ENCODE data around the gene LAMP1.
"Not testable (repeated sequence)": the region's sequence is repeated elsewhere in the genome, so short reads cannot be mapped to it uniquely, and the experiment has no call there.

Gene LAMP1

GRCh38 chr13:113329656-113330312, 32.7 kb downstream of the LAMP1 start:
- peaks cover 5% of the 10 kb centered on the region for H3K36me3 Mint-ChIP-seq
- no peak overlapping the region for H3K4me3 Mint-ChIP-seq
- H3K27ac Mint-ChIP-seq, result no peak overlapping the region
- ATAC-seq (no peak), DNase-seq (ENCODE audit: low spot score in 2 of 2) (no peak)
- H3K9me3 Mint-ChIP-seq, result no peaks in the 10 kb centered on the region
- H3K4me1 Mint-ChIP-seq, result peaks cover 12% of the 10 kb centered on the region

DNA sequence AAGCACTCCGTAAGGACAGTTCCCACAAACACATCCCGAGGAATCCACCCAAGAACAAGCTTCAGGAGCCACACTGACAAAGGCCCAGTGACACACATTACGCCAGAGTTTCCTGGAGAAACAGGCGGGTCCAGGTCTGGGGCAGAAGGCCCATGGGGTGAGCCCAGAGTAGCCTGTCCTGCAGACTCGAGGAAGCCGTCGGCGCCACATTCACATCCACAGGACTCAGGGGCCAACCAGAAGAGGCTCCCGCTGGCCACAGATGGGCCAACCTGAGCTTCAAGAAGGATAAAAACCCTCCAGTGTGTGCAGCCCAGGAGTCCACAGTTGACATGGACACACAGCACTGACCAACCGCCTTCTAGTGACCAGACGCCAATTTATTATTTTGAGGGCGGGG, 35.6 kb downstream of the LAMP1 start:
- no peak for ATAC-seq

GRCh38 chr13:113333076-113333475, 36.0 kb downstream of the LAMP1 start:
- DNase-seq (ENCODE audit: low spot score in 2 of 2) (no peak), ATAC-seq (no peak)
- Mint-ChIP-seq H3K27ac (no peak overlapping the region), H3K4me1 (peaks cover 10% of the 10 kb centered on the region), H3K36me3 (no peaks in the 10 kb centered on the region), H3K9me3 (no peaks in the 10 kb centered on the region), H3K4me3 (no peak overlapping the region)

More for the DNA sequence above, 35.6 kb downstream of the LAMP1 start:
- H3K36me3 Mint-ChIP-seq, result no peaks in the 10 kb centered on the region
- no peak overlapping the region for H3K4me3 Mint-ChIP-seq
- no peaks in the 10 kb centered on the region for H3K9me3 Mint-ChIP-seq
- no peak overlapping the region for H3K27ac Mint-ChIP-seq
- DNase-seq (ENCODE audit: low spot score in 2 of 2), result no peak
- H3K4me1 Mint-ChIP-seq, result peaks cover 12% of the 10 kb centered on the region

GRCh38 chr13:113337556-113337955, 40.5 kb downstream of the LAMP1 start:
- Mint-ChIP-seq H3K4me1 (no peaks in the 10 kb centered on the region), H3K27ac (no peak overlapping the region)

DNA sequence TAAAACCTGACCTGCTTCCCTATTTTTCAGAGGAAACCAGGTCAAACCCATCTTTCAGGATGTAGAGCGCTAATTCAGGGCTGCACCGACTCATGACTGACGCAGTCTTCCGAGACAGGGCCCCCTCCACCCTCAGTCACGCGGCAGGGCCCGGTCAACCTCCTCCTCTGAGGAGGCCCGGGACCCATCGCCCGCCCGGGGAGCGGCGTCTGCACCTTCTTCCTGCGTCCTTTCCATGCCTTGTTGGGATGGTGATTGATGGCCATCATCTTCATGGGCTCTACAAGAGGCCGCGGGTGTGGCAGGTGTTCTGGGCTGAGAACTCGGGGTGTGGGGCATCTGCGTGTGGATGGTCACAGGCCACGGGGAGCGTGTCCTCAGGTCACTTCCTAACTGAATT, 40.9 kb downstream of the LAMP1 start:
- Mint-ChIP-seq H3K36me3 (no peaks in the 10 kb centered on the region), H3K4me3 (no peak overlapping the region), H3K4me1 (no peaks in the 10 kb centered on the region), H3K27ac (no peak overlapping the region), H3K9me3 (no peaks in the 10 kb centered on the region)
- no peak for ATAC-seq
- no peak for DNase-seq (ENCODE audit: low spot score in 2 of 2)

More at GRCh38 chr13:113337556-113337955, 40.5 kb downstream of the LAMP1 start:
- DNase-seq (ENCODE audit: low spot score in 2 of 2), result no peak
- no peaks in the 10 kb centered on the region for H3K36me3 Mint-ChIP-seq
- H3K9me3 Mint-ChIP-seq, result no peaks in the 10 kb centered on the region
- H3K4me3 Mint-ChIP-seq, result no peak overlapping the region
- ATAC-seq, result no peak

- ATAC-seq (no peak), DNase-seq (ENCODE audit: low spot score in 2 of 2) (no peak)
- Mint-ChIP-seq H3K4me1 (no peaks in the 10 kb centered on the region), H3K9me3 (no peaks in the 10 kb centered on the region), H3K4me3 (no peak overlapping the region), H3K36me3 (no peaks in the 10 kb centered on the region), H3K27ac (no peak overlapping the region)
These were observed 41.4 kb downstream of the LAMP1 start for GRCh38 chr13:113338451-113338850.

GRCh38 chr13:113342820-113343691, 46.0 kb downstream of the LAMP1 start:
- DNase-seq (ENCODE audit: low spot score in 2 of 2) (no peak), ATAC-seq (no peak)
- no peaks in the 10 kb centered on the region for H3K36me3 Mint-ChIP-seq
- H3K27ac Mint-ChIP-seq, result no peak overlapping the region
- H3K4me1 Mint-ChIP-seq, result no peaks in the 10 kb centered on the region
- H3K9me3 Mint-ChIP-seq, result no peaks in the 10 kb centered on the region
- no peak overlapping the region for H3K4me3 Mint-ChIP-seq

DNA sequence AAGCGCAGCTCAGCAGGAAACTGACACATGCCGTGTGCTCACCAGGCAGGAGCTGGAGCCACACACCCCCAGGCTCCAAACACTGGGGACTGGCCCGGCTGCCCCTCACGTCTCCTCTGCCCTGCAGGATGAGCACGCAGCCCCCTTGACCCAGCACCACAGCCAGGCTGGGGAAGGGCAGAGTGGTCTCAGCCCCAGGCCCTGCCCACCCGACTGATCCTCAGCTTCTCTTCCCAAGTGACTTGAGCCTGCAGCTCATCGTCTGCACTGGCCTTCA, 46.6 kb downstream of the LAMP1 start:
- Mint-ChIP-seq H3K36me3 (no peaks in the 10 kb centered on the region), H3K9me3 (no peaks in the 10 kb centered on the region), H3K4me3 (no peak overlapping the region), H3K27ac (no peak overlapping the region), H3K4me1 (no peaks in the 10 kb centered on the region)
- DNase-seq (ENCODE audit: low spot score in 2 of 2) (no peak), ATAC-seq (peak; percentile 26)

DNA sequence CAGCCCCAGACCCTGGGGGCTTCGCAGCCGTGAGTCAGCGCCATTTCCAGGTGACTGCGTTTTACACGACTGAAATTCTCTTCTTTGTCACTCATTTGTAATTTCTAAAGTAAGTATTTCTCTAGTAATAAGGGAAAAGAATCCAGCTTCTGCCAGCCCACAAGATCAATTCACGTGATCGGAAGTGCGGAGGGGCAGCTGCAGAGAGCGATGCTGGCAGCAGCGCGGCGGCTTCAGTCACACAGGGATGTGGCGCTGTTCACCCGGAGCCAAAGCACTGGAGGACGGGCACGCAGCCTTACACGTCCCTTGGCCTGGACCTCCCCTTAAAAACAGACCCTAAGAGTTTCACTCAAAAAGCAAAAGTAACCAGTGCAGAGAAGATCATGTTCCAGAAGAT, 48.4 kb downstream of the LAMP1 start:
- H3K9me3 Mint-ChIP-seq, result no peaks in the 10 kb centered on the region
- no peak overlapping the region for H3K27ac Mint-ChIP-seq
- DNase-seq (ENCODE audit: low spot score in 2 of 2) (no peak), ATAC-seq (no peak)
- no peak overlapping the region for H3K4me3 Mint-ChIP-seq
- H3K36me3 Mint-ChIP-seq, result no peaks in the 10 kb centered on the region
- no peaks in the 10 kb centered on the region for H3K4me1 Mint-ChIP-seq

- not testable (repeated sequence) for DNase-seq (ENCODE audit: low spot score in 2 of 2); ATAC-seq; H3K4me1 Mint-ChIP-seq; H3K36me3 Mint-ChIP-seq; H3K4me3 Mint-ChIP-seq; H3K9me3 Mint-ChIP-seq; H3K27ac Mint-ChIP-seq
These were observed 50.7 kb downstream of the LAMP1 start for GRCh38 chr13:113347736-113348225.

GRCh38 chr13:113348591-113348990, 51.6 kb downstream of the LAMP1 start:
- H3K4me3 Mint-ChIP-seq, result no peak overlapping the region
- H3K9me3 Mint-ChIP-seq, result no peaks in the 10 kb centered on the region
- DNase-seq (ENCODE audit: low spot score in 2 of 2) (no peak), ATAC-seq (no peak)
- H3K4me1 Mint-ChIP-seq, result no peaks in the 10 kb centered on the region
- no peak overlapping the region for H3K27ac Mint-ChIP-seq
- H3K36me3 Mint-ChIP-seq, result no peaks in the 10 kb centered on the region

DNA sequence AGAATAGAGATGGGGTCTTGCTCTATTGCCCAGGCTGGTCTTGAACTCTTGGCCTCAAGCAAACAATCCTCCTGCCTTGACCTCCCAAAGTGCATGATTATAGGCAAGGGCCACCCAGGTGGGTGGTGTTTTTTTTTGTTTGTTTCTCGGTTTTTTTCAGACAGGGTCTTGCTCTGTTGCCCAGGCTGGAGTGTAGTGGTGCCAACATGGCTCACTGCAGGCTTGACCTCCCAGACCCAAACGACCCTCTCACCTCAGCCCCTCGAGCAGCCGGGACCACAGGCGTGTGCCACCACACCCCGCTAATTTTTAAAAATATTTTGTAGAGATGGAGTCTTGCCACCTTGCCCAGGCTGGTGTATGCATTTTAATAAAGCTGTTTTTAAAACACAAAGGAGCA, 52.0 kb downstream of the LAMP1 start:
- H3K4me1 Mint-ChIP-seq, result no peaks in the 10 kb centered on the region
- ATAC-seq, result no peak
- H3K36me3 Mint-ChIP-seq, result no peaks in the 10 kb centered on the region
- no peak for DNase-seq (ENCODE audit: low spot score in 2 of 2)
- H3K4me3 Mint-ChIP-seq, result no peak overlapping the region
- no peaks in the 10 kb centered on the region for H3K9me3 Mint-ChIP-seq
- H3K27ac Mint-ChIP-seq, result no peak overlapping the region

DNA sequence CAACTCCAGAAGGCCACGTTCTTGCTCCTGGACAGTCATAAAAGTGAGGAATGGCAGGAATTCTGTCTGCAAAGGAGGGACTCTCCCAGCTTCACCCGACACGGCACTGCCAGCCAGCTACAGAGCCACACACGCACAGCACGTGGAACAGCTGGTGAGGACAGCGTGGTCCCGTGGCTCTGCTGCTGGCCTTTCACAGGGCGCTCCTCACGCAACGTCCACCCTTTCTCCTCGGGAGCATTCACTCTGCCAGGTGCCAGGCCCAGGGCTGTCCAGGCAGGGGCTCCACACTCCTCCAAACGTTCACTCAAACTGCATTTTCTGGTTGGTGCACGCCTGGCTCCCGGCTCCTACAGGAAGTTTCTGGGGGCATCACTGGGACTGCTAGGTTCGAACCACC, 52.5 kb downstream of the LAMP1 start:
- Mint-ChIP-seq H3K36me3 (no peaks in the 10 kb centered on the region), H3K9me3 (no peaks in the 10 kb centered on the region), H3K4me1 (no peaks in the 10 kb centered on the region), H3K27ac (no peak overlapping the region), H3K4me3 (no peak overlapping the region)
- no peak for ATAC-seq
- no peak for DNase-seq (ENCODE audit: low spot score in 2 of 2)

DNA sequence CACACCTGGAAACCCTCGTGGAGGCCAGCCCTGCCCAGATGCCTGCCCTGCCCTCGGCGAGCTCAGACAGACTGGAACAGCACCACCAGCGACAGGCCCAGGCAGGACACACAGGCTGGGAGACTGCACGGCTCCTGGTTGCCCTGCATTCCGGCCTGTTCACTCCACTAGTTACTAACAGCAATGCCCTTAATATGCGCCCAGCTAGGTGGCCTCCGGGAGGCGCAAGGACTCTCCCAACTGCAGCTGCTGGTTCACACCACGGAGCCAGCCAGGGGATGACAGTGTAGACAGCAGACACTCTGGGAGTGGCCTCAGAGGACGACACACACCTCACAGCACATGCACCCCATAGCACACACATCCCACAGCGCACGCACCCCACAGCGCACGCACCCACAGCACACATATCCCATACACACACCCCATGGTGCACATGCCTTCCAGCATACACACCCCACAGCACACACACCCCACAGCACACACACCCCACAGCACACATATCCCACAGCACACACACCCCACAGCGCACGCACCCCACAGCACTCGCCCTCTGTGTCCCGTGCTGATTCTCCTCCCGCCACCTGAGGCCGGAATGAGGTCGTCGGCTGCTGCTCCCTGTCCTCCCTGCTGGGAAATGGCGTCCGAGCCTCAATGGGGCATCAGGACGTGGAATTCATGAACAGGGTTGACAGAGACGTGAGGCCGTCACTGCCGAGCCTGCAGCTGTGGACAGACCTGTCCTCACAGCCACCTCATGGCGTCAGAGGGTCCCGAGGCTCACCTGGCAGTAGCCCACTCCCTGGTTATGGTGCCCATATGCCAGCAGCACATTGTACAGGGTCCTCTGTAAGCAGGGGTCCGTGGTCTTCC, 53.3 kb downstream of the LAMP1 start:
- ATAC-seq, result peak; percentile 49
- Mint-ChIP-seq H3K27ac (no peak overlapping the region), H3K4me1 (no peaks in the 10 kb centered on the region), H3K36me3 (no peaks in the 10 kb centered on the region), H3K9me3 (no peaks in the 10 kb centered on the region), H3K4me3 (no peak overlapping the region)
- no peak for DNase-seq (ENCODE audit: low spot score in 2 of 2)

- Mint-ChIP-seq H3K36me3 (no peaks in the 10 kb centered on the region), H3K27ac (no peak overlapping the region), H3K4me1 (no peaks in the 10 kb centered on the region), H3K4me3 (no peak overlapping the region), H3K9me3 (no peaks in the 10 kb centered on the region)
- no peak for ATAC-seq
- DNase-seq (ENCODE audit: low spot score in 2 of 2), result no peak
These were observed 53.9 kb downstream of the LAMP1 start for GRCh38 chr13:113350938-113351335.

All from stimulated activated effector memory CD8-positive, alpha-beta T cell treated with anti-CD3 and anti-CD28 coated beads, Interleukin-12 subunit alpha, Interleukin-12 subunit beta, amount 100 ng/mL, for 72 hours (primary cell).